B cell (primary cell): ENCODE results near the gene IFT27.

ENCODE experiments used
- EZH2 ChIP-seq: IDR thresholded peaks from 2 replicates; pipeline ENCODE4 v1.6.1; 2012; ENCODE audit warnings: borderline replicate concordance, low read depth, mild to moderate bottlenecking, moderate library complexity, low read length; ENCODE audit not compliant: insufficient read depth, poor library complexity, severe bottlenecking
- TF ChIP-seq, protein P1 (sequence below): fragments of 200-600 bp; IDR thresholded peaks from one replicate; pipeline ENCODE4 v1.8.0; 2022; ENCODE audit warnings: antibody characterized with exemption, mild to moderate bottlenecking

DNA sequence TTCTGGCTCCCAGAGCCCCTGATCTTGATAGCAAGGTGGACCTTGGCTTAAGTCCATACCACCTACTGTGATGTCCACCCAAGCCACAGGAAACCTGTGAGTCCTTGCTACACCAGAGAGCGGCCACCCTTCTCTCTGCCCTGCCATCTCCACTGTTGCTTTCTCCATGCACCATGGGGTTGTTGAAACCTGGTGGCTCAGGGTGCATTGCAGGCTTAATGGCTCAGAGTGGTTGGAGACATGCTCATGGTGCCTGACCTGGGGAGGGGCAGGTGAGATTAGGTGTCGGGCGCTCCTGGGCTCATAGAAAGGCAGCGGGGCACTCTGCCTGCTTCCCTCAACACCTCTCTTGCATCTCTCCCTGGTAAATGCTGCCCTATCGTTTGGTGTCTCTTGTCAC is 47.4 kb downstream of the IFT27 start:
- TF ChIP-seq, protein P1, sequence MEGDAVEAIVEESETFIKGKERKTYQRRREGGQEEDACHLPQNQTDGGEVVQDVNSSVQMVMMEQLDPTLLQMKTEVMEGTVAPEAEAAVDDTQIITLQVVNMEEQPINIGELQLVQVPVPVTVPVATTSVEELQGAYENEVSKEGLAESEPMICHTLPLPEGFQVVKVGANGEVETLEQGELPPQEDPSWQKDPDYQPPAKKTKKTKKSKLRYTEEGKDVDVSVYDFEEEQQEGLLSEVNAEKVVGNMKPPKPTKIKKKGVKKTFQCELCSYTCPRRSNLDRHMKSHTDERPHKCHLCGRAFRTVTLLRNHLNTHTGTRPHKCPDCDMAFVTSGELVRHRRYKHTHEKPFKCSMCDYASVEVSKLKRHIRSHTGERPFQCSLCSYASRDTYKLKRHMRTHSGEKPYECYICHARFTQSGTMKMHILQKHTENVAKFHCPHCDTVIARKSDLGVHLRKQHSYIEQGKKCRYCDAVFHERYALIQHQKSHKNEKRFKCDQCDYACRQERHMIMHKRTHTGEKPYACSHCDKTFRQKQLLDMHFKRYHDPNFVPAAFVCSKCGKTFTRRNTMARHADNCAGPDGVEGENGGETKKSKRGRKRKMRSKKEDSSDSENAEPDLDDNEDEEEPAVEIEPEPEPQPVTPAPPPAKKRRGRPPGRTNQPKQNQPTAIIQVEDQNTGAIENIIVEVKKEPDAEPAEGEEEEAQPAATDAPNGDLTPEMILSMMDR: no peak
- TF ChIP-seq EZH2: no peak
